ENCODE data around the gene SLC18B1.

SLC18B1 gene

GRCh38 chr6:132797951-132798868 lies at the start of gene SLC18B1:
TSS of gene SLC18B1 (minus strand) at chr6:132798637. CDS start at chr6:132798456, 181 bp downstream.
- peak in 1 of 2 experiments; percentile 46 for DNase-seq

DNA sequence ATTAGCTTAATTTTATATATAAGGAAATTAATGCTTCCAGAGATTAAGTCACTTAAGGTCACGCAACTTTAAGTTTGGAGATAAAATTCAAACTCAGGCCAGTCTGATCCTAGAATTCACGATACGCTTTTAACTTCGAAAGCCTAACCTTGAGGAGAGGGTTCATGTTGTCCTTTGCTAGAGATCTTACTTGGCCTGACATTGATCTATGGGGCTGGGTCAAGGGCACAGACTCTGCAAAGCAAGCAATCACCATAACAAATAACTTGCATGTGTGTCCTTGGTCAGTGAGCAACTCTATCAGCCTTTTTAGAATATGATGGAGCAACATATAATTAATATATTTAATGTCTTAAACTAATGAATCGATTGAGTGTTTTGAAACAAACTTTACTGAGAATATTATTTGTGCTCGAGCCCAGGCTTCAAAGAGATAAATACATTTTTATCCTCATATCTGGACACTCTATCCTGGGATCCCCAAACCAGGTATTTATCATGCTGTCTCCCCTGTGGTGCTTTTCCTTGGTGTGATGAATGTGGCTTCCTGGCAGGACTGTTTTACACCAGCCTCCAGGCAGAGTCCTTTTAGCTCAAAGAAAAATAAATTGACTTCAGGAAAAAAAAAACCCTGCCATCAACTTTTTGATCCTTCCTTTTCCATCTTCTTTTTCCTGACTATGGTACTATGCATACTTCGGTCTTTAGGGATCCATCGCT lies 45.0 kb upstream of the SLC18B1 start:
- no peak for DNase-seq

DNA sequence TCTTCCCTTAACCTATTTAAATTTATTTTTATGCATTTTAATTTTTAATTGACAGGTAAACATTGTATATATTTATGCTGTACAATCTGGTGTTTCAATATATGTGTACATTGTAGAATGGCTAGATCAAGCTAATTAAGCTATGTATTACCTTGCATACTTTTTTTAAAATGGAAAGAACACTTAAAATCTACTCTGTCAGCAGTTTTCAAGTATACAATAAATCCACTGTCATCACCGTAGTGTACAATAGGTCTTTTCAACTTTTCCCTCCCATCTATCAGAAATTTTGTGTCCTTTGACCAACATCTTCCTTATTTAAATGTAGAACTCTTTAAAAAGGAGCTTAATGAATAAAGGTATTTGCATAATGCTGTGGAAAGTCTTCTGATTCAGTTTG lies 43.5 kb upstream of the SLC18B1 start:
- no peak for DNase-seq

DNA sequence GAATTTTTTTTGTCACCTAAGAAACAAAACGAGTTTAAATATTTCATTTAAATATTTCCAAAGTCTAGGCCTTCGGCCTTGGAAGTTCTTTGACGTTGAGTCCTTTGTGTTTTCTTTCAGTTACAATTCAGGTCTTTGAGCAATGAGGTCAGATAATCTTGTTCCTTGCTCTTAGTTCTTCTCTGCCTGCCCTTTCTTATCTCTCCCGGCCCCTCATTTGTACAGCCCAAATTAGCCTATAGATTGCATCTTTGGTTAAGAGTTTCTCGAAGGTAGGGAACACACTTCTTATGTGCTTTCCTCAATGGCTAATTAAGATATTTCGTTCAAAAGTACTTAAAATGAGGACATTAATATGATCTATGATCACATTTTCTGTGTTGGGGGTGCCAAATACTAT lies 34.5 kb upstream of the SLC18B1 start:
- DNase-seq: no peak

- peak in 1 of 2 experiments; percentile 45 for DNase-seq
Measured at GRCh38 chr6:132830334-132830751, 31.9 kb upstream of the SLC18B1 start.

DNA sequence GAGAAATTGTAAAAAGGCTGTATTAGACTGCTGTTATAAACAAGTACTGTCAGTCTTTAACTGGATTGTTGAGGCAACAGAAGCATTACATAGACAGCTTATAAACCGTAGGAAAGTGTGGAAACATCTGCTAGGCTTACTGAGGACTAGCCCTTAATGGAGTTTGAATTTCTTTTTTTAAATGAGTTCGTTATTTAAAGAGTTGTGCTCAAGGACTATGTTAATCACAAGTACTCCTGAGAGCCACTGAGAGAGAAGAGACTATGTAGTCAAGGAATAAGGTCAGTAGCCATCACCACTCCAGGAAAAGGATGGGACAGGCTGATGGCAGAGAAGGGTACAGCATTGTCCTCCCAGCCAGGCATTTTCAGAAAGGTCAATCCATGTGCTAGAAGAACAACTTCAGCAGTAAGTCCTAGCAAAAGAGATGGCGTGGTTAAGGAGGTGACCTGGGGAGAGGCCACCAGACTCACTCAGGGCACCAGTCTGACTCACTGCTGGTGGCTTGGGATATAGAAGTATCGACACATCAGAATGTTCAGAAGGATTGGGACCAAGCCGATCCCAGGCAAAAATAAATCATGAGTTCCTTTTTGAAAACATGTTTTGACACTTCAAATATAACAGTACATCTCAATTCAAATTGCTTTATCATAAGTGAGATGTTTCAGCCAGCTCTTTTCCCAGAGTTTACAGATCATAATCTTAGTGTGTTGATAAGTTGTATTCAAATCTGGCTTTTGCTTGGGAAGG lies 22.4 kb upstream of the SLC18B1 start:
- no peak for DNase-seq

DNA sequence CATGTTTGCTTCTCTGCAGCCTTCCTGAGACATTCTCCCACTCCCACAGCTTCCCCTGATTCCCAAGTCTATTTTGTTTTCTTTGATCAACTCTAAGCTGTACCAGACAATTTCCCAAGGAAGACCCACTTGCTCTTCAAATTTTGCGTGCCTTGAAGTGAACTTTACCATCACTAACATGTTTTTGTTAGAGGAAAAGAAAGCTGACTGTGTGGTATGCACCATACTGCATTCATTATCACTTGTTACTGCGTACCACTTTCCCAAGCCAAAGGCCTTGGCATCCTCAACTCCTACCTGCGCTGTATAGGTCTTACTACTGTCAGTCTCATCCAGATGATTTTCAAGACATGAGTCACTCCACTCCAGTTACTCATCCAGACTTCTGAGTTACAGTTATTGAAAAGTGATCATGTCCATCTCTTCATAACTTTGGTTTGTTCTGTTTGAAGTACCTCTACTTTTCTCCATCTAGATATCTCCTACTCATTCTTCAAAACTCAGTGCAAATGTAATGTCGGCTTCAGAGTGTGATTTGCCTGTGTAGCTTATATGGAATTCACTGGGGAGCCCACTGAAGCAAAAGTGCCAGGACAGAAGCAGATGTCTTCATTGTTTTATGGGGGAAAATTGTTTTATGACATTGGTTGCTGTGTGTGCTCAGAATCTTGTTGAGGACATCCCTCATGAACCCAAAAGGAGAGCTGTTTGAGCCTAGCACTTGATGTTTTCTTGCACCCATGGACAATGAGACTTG lies 21.1 kb upstream of the SLC18B1 start:
- DNase-seq: no peak

GRCh38 chr6:132818404-132819359 lies 20.2 kb upstream of the SLC18B1 start:
- no peak for DNase-seq

GRCh38 chr6:132817554-132818403 lies 19.3 kb upstream of the SLC18B1 start:
- DNase-seq: no peak

GRCh38 chr6:132816660-132817059 lies 18.2 kb upstream of the SLC18B1 start:
- DNase-seq: no peak

GRCh38 chr6:132814716-132815570 lies 16.5 kb upstream of the SLC18B1 start:
- no peak for DNase-seq

DNA sequence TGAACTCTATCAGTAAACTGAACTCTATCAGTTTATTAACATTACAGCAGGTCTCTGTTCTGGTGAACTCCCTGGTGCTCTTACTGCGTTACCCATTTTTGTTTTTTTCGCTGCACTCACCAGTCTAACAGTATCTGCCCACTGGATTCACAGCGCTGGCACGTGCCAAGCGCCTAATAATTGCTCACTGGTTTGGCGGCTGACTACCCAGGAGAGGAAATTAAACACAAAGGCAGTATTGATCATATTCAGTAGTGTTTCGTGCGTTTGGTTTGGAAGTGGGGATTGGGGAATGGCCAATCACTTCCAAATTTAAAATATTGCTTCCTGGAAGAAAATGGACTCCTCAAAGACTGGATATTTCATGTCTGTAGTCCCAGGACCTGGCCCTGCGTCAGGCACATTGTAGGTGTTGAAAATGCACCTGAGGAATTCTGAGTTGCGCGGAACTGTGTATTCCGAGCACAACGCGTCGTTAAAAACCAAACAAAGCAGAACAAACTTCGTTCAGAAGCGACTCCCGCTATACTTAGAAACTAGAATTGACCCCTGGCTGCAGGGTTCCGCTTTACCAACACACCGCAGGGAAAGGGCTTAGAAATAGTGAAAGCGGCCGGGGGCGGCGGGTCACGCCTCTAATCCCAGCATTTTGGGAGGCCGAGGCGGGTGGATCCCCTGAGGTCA lies 14.9 kb upstream of the SLC18B1 start:
- DNase-seq: peak in 1 of 2 experiments; percentile 29

GRCh38 chr6:132812756-132813172 lies 14.3 kb upstream of the SLC18B1 start:
- no peak for DNase-seq

GRCh38 chr6:132812255-132812732 lies 13.9 kb upstream of the SLC18B1 start:
- no peak for DNase-seq

DNA sequence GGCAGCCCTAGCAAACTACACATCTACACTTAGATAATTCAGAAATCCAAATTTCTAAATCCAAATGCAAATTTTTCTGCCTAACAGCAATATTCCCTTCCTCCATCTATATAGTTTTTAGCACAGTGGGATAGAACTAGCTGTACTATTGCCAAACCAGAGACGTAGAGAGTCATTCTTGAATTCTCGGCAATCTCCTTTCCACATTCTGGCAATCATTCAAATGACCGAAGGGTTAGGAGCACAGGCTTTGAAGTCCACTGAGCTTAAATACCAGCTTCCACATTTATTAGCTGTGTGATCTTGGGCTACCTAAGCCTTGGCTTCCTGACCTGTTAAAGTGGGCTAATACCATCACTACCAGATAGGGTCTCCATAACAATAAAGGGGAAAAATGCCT lies 12.8 kb upstream of the SLC18B1 start:
- DNase-seq: no peak

GRCh38 chr6:132805548-132805947 lies 7.1 kb upstream of the SLC18B1 start:
- DNase-seq: no peak

- no peak for DNase-seq
Measured at GRCh38 chr6:132804251-132804650, 5.8 kb upstream of the SLC18B1 start.

GRCh38 chr6:132800656-132801055 lies 2.2 kb upstream of the SLC18B1 start:
- no peak for DNase-seq

Measured in NCI-H446 (cell line).